ENCODE results near the gene PRKCZ.
"Not testable (repeated sequence)": the region's sequence is repeated elsewhere in the genome, so short reads cannot be mapped to it uniquely, and the experiment has no call there.

Gene PRKCZ

GRCh38 chr1:2145946-2146835, 96.0 kb downstream of the PRKCZ start:
- peaks cover 39% of the 10 kb centered on the region for H3K36me3 ChIP-seq (ENCODE audit: control insufficient read depth, insufficient read depth, low read length)
- no peak overlapping the region for H3K9ac ChIP-seq (ENCODE audit: low read depth, low read length)
- no peaks in the 10 kb centered on the region for H3K27me3 ChIP-seq (ENCODE audit: control insufficient read depth, insufficient read depth, low read length)
- no peaks in the 10 kb centered on the region for H3K4me1 ChIP-seq (ENCODE audit: control insufficient read depth, insufficient read depth, low read length)
- H3K4me3 ChIP-seq (ENCODE audit: low read depth, low read length) = no peak overlapping the region
- H3K9me3 ChIP-seq (ENCODE audit: control insufficient read depth, insufficient read depth, low read length) = no peaks in the 10 kb centered on the region

GRCh38 chr1:2146836-2147517, 96.8 kb downstream of the PRKCZ start:
- H3K9me3 ChIP-seq (ENCODE audit: control insufficient read depth, insufficient read depth, low read length) = no peaks in the 10 kb centered on the region
- no peaks in the 10 kb centered on the region for H3K27me3 ChIP-seq (ENCODE audit: control insufficient read depth, insufficient read depth, low read length)
- H3K9ac ChIP-seq (ENCODE audit: low read depth, low read length) = no peak overlapping the region
- H3K4me1 ChIP-seq (ENCODE audit: control insufficient read depth, insufficient read depth, low read length) = no peaks in the 10 kb centered on the region
- peaks cover 44% of the 10 kb centered on the region for H3K36me3 ChIP-seq (ENCODE audit: control insufficient read depth, insufficient read depth, low read length)
- H3K4me3 ChIP-seq (ENCODE audit: low read depth, low read length) = no peak overlapping the region

DNA sequence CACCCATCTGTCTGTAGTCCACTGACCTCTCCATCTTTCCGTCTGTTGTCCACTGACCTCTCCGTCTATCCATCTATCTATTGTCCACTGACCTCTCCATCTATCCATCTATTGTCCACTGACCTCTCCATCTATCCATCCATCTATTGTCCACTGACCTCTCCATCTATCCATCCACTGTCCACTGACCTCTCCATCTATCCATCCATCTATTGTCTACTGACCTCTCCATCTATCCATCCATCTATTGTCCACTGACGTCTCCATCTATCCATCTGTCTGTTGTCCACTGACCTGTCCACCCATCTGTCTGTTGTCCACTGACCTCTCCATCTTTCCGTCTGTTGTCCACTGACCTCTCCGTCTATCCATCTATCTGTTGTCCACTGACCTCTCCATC, 97.7 kb downstream of the PRKCZ start:
- H3K4me1 ChIP-seq (ENCODE audit: control insufficient read depth, insufficient read depth, low read length) = not testable (repeated sequence)

DNA sequence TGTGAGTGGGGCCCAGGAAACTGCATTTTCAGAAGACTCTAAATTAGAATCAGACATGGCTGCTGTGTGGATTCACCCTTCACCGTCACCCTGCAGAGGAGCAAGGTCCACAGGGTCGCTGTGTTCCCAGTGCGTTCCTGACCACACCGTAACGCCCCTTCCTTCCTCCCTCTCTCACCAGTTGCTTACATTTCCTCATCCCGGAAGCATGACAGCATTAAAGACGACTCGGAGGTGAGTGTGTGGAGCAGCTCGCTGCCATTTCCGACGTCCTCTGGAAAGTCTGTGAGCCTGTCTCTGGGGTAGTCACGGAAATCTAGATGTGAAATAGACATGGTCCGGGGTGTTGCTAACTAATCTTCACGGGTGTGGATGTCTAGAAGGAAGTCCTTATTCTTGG, 98.5 kb downstream of the PRKCZ start:
- peaks cover 58% of the 10 kb centered on the region for H3K36me3 ChIP-seq (ENCODE audit: control insufficient read depth, insufficient read depth, low read length)
- H3K27me3 ChIP-seq (ENCODE audit: control insufficient read depth, insufficient read depth, low read length) = no peaks in the 10 kb centered on the region
- no peak overlapping the region for H3K4me3 ChIP-seq (ENCODE audit: low read depth, low read length)
- H3K9ac ChIP-seq (ENCODE audit: low read depth, low read length) = no peak overlapping the region
- no peaks in the 10 kb centered on the region for H3K4me1 ChIP-seq (ENCODE audit: control insufficient read depth, insufficient read depth, low read length)
- no peaks in the 10 kb centered on the region for H3K9me3 ChIP-seq (ENCODE audit: control insufficient read depth, insufficient read depth, low read length)

More for the DNA sequence above, 97.7 kb downstream of the PRKCZ start:
- H3K36me3 ChIP-seq (ENCODE audit: control insufficient read depth, insufficient read depth, low read length) = peaks cover 51% of the 10 kb centered on the region
- H3K27me3 ChIP-seq (ENCODE audit: control insufficient read depth, insufficient read depth, low read length); H3K4me3 ChIP-seq (ENCODE audit: low read depth, low read length); H3K9me3 ChIP-seq (ENCODE audit: control insufficient read depth, insufficient read depth, low read length); H3K9ac ChIP-seq (ENCODE audit: low read depth, low read length): not testable (repeated sequence)

DNA sequence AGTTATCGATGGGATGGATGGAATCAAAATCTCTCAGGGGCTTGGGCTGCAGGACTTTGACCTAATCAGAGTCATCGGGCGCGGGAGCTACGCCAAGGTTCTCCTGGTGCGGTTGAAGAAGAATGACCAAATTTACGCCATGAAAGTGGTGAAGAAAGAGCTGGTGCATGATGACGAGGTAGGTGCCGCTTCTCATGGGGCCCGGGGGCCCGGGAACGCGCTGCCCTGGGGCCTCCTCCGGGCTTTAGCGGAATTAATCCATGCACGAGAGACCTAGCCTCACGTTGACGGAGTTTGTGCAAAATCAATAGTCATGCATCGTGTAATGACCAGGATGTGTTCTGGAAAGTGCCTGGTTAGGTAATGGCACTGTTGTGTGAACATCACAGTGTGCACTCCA, 100.6 kb downstream of the PRKCZ start:
- no peak overlapping the region for H3K4me3 ChIP-seq (ENCODE audit: low read depth, low read length)
- no peaks in the 10 kb centered on the region for H3K27me3 ChIP-seq (ENCODE audit: control insufficient read depth, insufficient read depth, low read length)
- H3K4me1 ChIP-seq (ENCODE audit: control insufficient read depth, insufficient read depth, low read length) = no peaks in the 10 kb centered on the region
- no peak overlapping the region for H3K9ac ChIP-seq (ENCODE audit: low read depth, low read length)
- H3K36me3 ChIP-seq (ENCODE audit: control insufficient read depth, insufficient read depth, low read length) = peaks cover 50% of the 10 kb centered on the region
- no peaks in the 10 kb centered on the region for H3K9me3 ChIP-seq (ENCODE audit: control insufficient read depth, insufficient read depth, low read length)

- peaks cover 45% of the 10 kb centered on the region for H3K36me3 ChIP-seq (ENCODE audit: control insufficient read depth, insufficient read depth, low read length)
Observed at GRCh38 chr1:2151252-2151651, 101.0 kb downstream of the PRKCZ start.

DNA sequence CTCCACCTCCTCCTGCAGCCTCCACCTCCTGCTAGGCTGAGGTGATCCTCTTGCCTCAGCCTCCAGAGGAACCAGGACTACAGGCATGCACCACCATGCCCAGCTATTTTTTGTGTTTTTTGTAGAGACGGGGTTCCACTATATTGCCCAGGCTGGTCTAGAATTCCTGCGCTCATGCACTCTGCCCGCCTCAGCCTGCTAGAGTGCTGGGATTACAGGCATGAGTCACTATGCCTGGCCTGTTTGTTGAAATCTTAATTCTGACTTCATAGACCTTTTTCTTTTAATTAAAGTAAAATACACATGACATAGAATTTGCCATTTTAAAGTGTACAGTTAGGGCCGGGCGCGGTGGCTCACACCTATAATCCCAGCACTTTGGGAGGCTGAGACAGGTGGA, 101.7 kb downstream of the PRKCZ start:
- H3K4me1 ChIP-seq (ENCODE audit: control insufficient read depth, insufficient read depth, low read length) = no peaks in the 10 kb centered on the region
- no peak overlapping the region for H3K4me3 ChIP-seq (ENCODE audit: low read depth, low read length)
- H3K36me3 ChIP-seq (ENCODE audit: control insufficient read depth, insufficient read depth, low read length) = peaks cover 39% of the 10 kb centered on the region
- H3K9me3 ChIP-seq (ENCODE audit: control insufficient read depth, insufficient read depth, low read length) = no peaks in the 10 kb centered on the region
- no peak overlapping the region for H3K9ac ChIP-seq (ENCODE audit: low read depth, low read length)
- H3K27me3 ChIP-seq (ENCODE audit: control insufficient read depth, insufficient read depth, low read length) = no peaks in the 10 kb centered on the region

More at GRCh38 chr1:2151252-2151651, 101.0 kb downstream of the PRKCZ start:
- Histone ChIP-seq H3K27me3 (ENCODE audit: control insufficient read depth, insufficient read depth, low read length) (no peaks in the 10 kb centered on the region), H3K4me1 (ENCODE audit: control insufficient read depth, insufficient read depth, low read length) (no peaks in the 10 kb centered on the region), H3K4me3 (ENCODE audit: low read depth, low read length) (no peak overlapping the region), H3K9ac (ENCODE audit: low read depth, low read length) (no peak overlapping the region), H3K9me3 (ENCODE audit: control insufficient read depth, insufficient read depth, low read length) (no peaks in the 10 kb centered on the region)

- Histone ChIP-seq H3K4me3 (ENCODE audit: low read depth, low read length) (no peak overlapping the region), H3K4me1 (ENCODE audit: control insufficient read depth, insufficient read depth, low read length) (no peaks in the 10 kb centered on the region), H3K36me3 (ENCODE audit: control insufficient read depth, insufficient read depth, low read length) (peaks cover 36% of the 10 kb centered on the region), H3K9me3 (ENCODE audit: control insufficient read depth, insufficient read depth, low read length) (no peaks in the 10 kb centered on the region), H3K9ac (ENCODE audit: low read depth, low read length) (no peak overlapping the region), H3K27me3 (ENCODE audit: control insufficient read depth, insufficient read depth, low read length) (no peaks in the 10 kb centered on the region)
Observed at GRCh38 chr1:2152954-2153353, 102.7 kb downstream of the PRKCZ start.

DNA sequence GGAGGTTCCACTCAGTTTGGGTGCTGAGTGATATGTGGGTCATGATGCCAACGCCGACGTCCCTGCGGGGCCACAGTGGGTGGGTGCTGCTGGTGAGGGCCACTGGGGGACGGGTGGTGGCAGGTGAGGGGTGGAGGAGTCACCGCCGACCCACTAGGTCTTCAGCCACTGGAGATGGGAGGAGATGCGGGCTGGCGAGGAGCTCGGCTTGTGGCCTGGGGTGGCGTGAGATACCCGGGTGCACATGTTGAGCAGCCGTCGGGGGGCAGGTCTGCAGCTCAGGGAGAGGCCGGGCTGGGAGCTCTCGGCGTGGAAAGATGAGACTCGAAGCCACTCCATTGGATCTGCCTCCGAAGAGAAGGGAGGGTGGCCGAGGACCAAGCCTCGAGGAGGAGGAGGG, 103.8 kb downstream of the PRKCZ start:
- no peak overlapping the region for H3K4me3 ChIP-seq (ENCODE audit: low read depth, low read length)
- H3K36me3 ChIP-seq (ENCODE audit: control insufficient read depth, insufficient read depth, low read length) = peaks cover 29% of the 10 kb centered on the region
- no peaks in the 10 kb centered on the region for H3K4me1 ChIP-seq (ENCODE audit: control insufficient read depth, insufficient read depth, low read length)
- no peak overlapping the region for H3K9ac ChIP-seq (ENCODE audit: low read depth, low read length)
- no peaks in the 10 kb centered on the region for H3K9me3 ChIP-seq (ENCODE audit: control insufficient read depth, insufficient read depth, low read length)
- no peaks in the 10 kb centered on the region for H3K27me3 ChIP-seq (ENCODE audit: control insufficient read depth, insufficient read depth, low read length)

DNA sequence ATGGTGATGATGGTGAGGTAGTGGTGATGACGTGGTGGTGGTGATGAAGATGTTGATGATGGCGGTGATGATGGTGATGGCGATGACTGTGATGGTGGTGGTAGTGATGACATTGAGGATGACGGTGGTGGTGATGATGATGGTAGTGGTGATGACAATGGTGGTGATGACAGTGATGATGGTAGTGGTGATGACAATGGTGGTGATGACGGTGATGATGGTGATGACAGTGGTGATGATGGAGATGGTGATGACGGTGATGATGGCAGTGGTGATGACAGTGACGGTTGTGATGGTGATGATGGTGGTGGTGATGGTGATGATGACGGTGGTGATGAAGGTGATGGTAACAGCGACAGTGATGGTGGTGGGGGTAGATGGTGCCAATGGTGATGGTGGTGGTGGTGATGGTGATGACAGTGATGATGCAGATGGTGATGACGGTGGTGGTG, 105.0 kb downstream of the PRKCZ start:
- H3K9me3 ChIP-seq (ENCODE audit: control insufficient read depth, insufficient read depth, low read length) = no peaks in the 10 kb centered on the region
- H3K27me3 ChIP-seq (ENCODE audit: control insufficient read depth, insufficient read depth, low read length) = no peaks in the 10 kb centered on the region
- no peak overlapping the region for H3K9ac ChIP-seq (ENCODE audit: low read depth, low read length)
- no peak overlapping the region for H3K4me3 ChIP-seq (ENCODE audit: low read depth, low read length)
- peaks cover 31% of the 10 kb centered on the region for H3K36me3 ChIP-seq (ENCODE audit: control insufficient read depth, insufficient read depth, low read length)
- no peaks in the 10 kb centered on the region for H3K4me1 ChIP-seq (ENCODE audit: control insufficient read depth, insufficient read depth, low read length)

- Histone ChIP-seq H3K27me3 (ENCODE audit: control insufficient read depth, insufficient read depth, low read length) (no peaks in the 10 kb centered on the region), H3K4me3 (ENCODE audit: low read depth, low read length) (no peak overlapping the region), H3K9me3 (ENCODE audit: control insufficient read depth, insufficient read depth, low read length) (no peaks in the 10 kb centered on the region), H3K36me3 (ENCODE audit: control insufficient read depth, insufficient read depth, low read length) (peaks cover 33% of the 10 kb centered on the region), H3K4me1 (ENCODE audit: control insufficient read depth, insufficient read depth, low read length) (no peaks in the 10 kb centered on the region), H3K9ac (ENCODE audit: low read depth, low read length) (no peak overlapping the region)
Observed at GRCh38 chr1:2155788-2156187, 105.6 kb downstream of the PRKCZ start.

DNA sequence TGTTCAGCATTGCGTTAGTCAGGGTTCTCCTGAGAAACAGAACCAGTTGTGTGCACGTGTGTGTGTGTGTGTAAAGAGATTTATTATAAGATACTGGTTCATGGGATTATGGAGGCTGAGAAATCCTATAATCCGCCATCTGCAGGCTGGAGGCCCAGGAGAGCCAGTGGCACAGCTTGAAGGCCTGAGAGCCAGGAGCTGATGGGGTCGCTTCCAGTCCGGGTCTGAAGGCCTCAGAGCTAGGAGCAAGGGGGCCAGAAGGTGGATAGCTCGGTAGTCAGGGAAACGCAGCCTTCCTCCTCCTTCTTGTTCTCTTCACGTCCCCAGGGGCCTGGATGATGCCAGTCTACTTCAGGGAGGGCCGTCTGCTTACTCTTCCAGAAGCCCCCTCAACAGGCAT, 106.7 kb downstream of the PRKCZ start:
- no peaks in the 10 kb centered on the region for H3K27me3 ChIP-seq (ENCODE audit: control insufficient read depth, insufficient read depth, low read length)
- H3K4me3 ChIP-seq (ENCODE audit: low read depth, low read length) = no peak overlapping the region
- no peak overlapping the region for H3K9ac ChIP-seq (ENCODE audit: low read depth, low read length)
- H3K9me3 ChIP-seq (ENCODE audit: control insufficient read depth, insufficient read depth, low read length) = no peaks in the 10 kb centered on the region
- no peaks in the 10 kb centered on the region for H3K4me1 ChIP-seq (ENCODE audit: control insufficient read depth, insufficient read depth, low read length)
- peaks cover 28% of the 10 kb centered on the region for H3K36me3 ChIP-seq (ENCODE audit: control insufficient read depth, insufficient read depth, low read length)
